ENCODE results near the gene WFIKKN1.

DNA sequence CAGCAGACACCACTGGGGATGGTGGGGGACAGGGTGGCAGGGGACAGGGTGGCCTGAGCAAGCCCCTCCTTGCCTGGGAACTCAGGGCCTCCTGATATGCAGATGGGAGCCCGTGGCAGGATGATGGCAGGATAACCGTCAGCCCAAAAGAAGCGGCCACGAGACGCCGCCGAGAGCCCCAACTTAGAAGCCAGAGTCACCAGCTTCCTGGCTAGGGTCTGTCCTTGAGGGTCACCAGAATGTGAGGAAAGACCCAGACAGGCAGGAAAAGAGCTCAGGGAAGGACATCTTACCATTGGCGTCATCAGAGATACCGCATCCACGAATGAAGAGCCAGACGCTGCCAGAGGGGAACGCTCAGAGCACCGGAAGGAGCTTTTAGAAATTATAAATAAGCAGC lies 21.5 kb upstream of the WFIKKN1 start:
- TF ChIP-seq, protein P1, sequence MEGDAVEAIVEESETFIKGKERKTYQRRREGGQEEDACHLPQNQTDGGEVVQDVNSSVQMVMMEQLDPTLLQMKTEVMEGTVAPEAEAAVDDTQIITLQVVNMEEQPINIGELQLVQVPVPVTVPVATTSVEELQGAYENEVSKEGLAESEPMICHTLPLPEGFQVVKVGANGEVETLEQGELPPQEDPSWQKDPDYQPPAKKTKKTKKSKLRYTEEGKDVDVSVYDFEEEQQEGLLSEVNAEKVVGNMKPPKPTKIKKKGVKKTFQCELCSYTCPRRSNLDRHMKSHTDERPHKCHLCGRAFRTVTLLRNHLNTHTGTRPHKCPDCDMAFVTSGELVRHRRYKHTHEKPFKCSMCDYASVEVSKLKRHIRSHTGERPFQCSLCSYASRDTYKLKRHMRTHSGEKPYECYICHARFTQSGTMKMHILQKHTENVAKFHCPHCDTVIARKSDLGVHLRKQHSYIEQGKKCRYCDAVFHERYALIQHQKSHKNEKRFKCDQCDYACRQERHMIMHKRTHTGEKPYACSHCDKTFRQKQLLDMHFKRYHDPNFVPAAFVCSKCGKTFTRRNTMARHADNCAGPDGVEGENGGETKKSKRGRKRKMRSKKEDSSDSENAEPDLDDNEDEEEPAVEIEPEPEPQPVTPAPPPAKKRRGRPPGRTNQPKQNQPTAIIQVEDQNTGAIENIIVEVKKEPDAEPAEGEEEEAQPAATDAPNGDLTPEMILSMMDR (conservative IDR thresholded peaks at IDR 0.05; ENCODE audit: low read depth in 2 of 2): no peak
- TF ChIP-seq EZH2phosphoT487 (IDR thresholded peaks at IDR 0.05; ENCODE audit: unreplicated experiment) (no peak), CREB1 (CRISPR knock-in tag; IDR thresholded peaks at IDR 0.05; ENCODE audit: low read depth) (no peak), REST (IDR thresholded peaks at IDR 0.05; ENCODE audit: unreplicated experiment) (no peak), POLR2AphosphoS5 (IDR thresholded peaks at IDR 0.05; ENCODE audit: low read depth) (no peak), NANOG (IDR thresholded peaks at IDR 0.05; ENCODE audit: borderline replicate concordance) (no peak), EZH2 (IDR thresholded peaks at IDR 0.05; ENCODE audit: low read depth, unreplicated experiment) (no peak), ETS1 (IDR thresholded peaks at IDR 0.05) (no peak), JUNB (IDR thresholded peaks at IDR 0.05; ENCODE audit: unreplicated experiment) (no peak)

Measured in GM23338 (cell line).